Right cardiac atrium (tissue), 5 donors: Measurements from ENCODE around the gene GATA6. TPM values are rescaled to one million over a fixed set of nuclear protein-coding genes. Genes with fewer than 3 reads are reported as not detected.

Experiments
- ATAC-seq, 2 donors: fragments of 200-7000 bp; cut with Tn5 transposase; one replicate each; pipeline versions ENCODE4 v1.8.0 to v1.9.1; 2020; ENCODE audit warnings: moderate library complexity in 2 of 2, mild to moderate bottlenecking in 1 of 2
- DNase-seq, 3 donors: peaks; one replicate each; pipeline ENCODE4 v3.0.0-alpha.2; 2020
- H3K27ac ChIP-seq: one replicate; pipeline ENCODE4 v1.5.1; 2013; ENCODE audit warnings: mild to moderate bottlenecking, low read length, control low read depth, moderate library complexity
- H3K27me3 ChIP-seq: one replicate; pipeline ENCODE4 v1.6.1; 2013; ENCODE audit not compliant: control insufficient read depth, insufficient read depth
- H3K4me1 ChIP-seq: one replicate; pipeline ENCODE4 v1.6.1; 2013; ENCODE audit warnings: low read length; ENCODE audit not compliant: control insufficient read depth, insufficient read depth
- H3K4me3 ChIP-seq: one replicate; pipeline ENCODE4 v1.5.1; 2013; ENCODE audit warnings: low read length, control low read depth
- H3K9me3 ChIP-seq: one replicate; pipeline ENCODE4 v1.6.1; 2013; ENCODE audit warnings: low read length; ENCODE audit not compliant: control insufficient read depth
- WGBS: extraction: QIAGEN DNeasy Blood & Tissue Kit; methylation state at CpG from one replicate; pipeline ENCODE4 v1.1.7; 2013; 5-methylcytosine and 5-hydroxymethylcytosine counted together
- intact Hi-C, 4 donors: fragments of 100-400 bp; cut with DNase I; formaldehyde crosslinking; loops; one replicate each; pipeline versions ENCODE4 v1.11.0 to v1.14.0; 2022 to 2023
- polyA plus RNA-seq: library from polyadenylated mRNA; stranded (reverse); fragments of 200-250 nt; gene quantifications from one replicate; pipeline ENCODE4 v1.2.3, GENCODE V29; 2013
- total RNA-seq, 4 donors: library from RNA; stranded (reverse); fragmentation: NEBNext Ultra II Directional; extraction: Animal tissue kit (Norgen Biotek cat#: 25700); gene quantifications; one replicate each; pipeline ENCODE4 v1.2.1, GENCODE V29; 2021
- donor health status: healthy with polysubstance abuse.
- donor health status: DM: no; HTN: yes; CAD: no.
- donor health status: DM: no; HTN: no; CAD: no.
- donor health status: DM: no; HTN: yes; CAD: no; lungs with severe emphysema.
- donor health status: DM: yes; HTN: yes; CAD: no.

GATA6 gene
- total and polyA plus RNA-seq, 5 donors: 52.4 to 85.8 (median 73.6) TPM

GRCh38 chr18:22166069-22166950 lies 3.1 kb upstream of the GATA6 start:
- WGBS: 3% methylated on average over 46 of the region's 46 CpGs
- no peaks in the 10 kb centered on the region for H3K4me1 ChIP-seq
- DNase-seq (peak; percentile 82 to 93 (median 90)), ATAC-seq (peak; percentile 29 to 32)
- H3K9me3 ChIP-seq: no peaks in the 10 kb centered on the region
- intact Hi-C loops: loop anchor here in 3 of 4 donors (5.0 to 10.0 kb wide), 4 partner anchors 169 to 396 kb away; no protein-coding TSS in a partner anchor
- peak overlapping the region; percentile 95 for H3K27ac ChIP-seq
- no peaks in the 10 kb centered on the region for H3K27me3 ChIP-seq
- H3K4me3 ChIP-seq: peak overlapping the region; percentile 66

DNA sequence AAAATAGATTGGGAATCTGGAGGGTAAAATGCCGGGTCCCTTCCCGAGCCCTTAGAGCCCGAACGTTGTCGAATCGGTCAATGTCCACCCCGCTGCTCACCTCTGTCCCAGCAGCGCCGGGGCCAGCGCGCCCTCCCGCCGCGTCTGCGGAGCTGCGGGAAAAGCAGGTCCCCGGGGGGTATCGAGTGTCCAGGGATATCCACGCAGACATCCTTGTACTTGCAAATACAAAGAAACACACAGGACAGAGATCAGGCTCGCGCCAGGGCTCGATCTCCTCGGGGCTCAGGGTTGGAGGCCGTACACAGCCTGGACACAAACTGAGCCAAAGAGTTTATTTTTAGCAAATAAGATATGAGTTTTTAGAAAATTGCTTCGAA lies 2.3 kb upstream of the GATA6 start:
- peak; percentile 46 to 82 (median 74) for DNase-seq
- Histone ChIP-seq H3K27me3 (no peaks in the 10 kb centered on the region), H3K4me3 (peak overlapping the region; percentile 66), H3K4me1 (no peaks in the 10 kb centered on the region), H3K9me3 (no peaks in the 10 kb centered on the region), H3K27ac (peak overlapping the region; percentile 86)
- ATAC-seq: no peak
- 3% methylated on average over 25 of the region's 25 CpGs for WGBS
- intact Hi-C loops: loop anchor here in 3 of 4 donors (5.0 to 10.0 kb wide), 4 partner anchors 170 to 395 kb away; no protein-coding TSS in a partner anchor

DNA sequence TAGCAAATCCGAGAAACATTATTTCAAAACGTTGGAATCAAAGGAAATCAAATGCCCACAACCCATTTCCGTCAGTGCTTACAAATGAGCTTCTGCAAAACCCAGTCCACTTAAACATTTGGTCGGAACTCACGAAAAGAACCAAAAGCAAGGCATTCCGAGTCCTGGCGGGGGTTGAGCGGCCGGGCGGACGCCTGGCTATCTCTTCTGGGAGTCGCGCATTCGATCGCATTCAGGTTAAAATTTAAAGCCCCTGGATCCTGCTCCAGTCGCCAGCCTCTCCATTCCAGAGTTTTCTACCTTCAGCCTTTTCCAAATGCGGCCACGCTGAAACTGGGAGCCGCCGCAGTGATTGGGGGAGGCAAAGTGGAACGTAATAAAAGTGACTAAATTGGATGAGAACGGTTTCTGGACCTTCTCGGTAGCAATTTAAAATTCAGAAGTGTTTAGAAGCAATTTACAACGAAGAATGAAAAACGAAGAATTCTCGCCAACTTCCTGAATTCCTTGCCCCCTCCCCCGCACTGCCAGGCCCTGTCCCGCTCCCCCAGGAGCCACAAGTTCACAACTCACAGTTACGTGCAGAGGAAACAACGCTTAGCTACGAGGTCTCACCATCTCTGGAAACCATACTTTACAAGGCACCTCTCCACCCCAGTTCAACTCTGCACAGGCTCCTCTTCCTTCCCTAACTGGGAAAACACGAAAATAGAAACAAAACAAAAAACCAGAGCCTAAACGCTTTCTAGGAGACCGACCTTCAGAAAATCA lies 1.7 kb upstream of the GATA6 start:
- peak overlapping the region; percentile 66 for H3K4me3 ChIP-seq
- H3K27me3 ChIP-seq: no peaks in the 10 kb centered on the region
- no peaks in the 10 kb centered on the region for H3K9me3 ChIP-seq
- peak overlapping the region; percentile 86 for H3K27ac ChIP-seq
- 4% methylated on average over 34 of the region's 34 CpGs for WGBS
- intact Hi-C loops: loop anchor here in 3 of 4 donors (2.0 to 10.0 kb wide), 5 partner anchors 170 to 395 kb away; no protein-coding TSS in a partner anchor
- H3K4me1 ChIP-seq: no peaks in the 10 kb centered on the region
- no peak for ATAC-seq
- DNase-seq: peak; percentile 28 to 73 (median 72)

DNA sequence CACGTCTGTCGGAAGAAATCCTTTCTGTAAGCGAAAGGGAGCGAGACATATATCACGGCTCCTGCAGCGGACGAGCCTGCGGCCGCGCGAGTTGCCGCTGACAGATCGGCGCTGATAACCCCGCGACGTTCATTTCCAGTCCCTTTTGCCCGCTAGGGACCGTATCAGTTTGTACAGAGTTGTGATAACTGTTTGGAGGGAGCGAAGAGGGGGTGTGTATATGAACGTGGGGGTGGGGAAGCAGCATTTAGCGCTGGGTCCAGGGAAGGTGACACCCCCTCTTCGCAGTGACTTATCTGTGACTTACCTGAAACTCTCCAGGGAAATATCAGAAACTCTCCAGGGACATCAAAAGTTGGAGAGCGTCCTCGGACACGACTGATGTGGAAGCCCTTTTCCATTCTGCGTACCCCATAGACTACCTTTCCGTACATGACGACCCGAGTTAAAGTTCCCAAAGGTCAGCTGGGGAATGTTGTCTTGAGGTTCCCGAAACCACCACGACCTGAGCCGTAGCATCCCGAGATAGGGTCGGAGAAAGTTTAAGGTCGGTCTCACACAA lies 948 bp upstream of the GATA6 start:
- intact Hi-C loops: loop anchor here in 3 of 4 donors (2.0 to 10.0 kb wide), 5 partner anchors 171 to 394 kb away; no protein-coding TSS in a partner anchor
- ATAC-seq: peak; percentile 0 to 3
- Histone ChIP-seq H3K4me1 (no peaks in the 10 kb centered on the region), H3K27me3 (no peaks in the 10 kb centered on the region), H3K27ac (peak overlapping the region; percentile 86), H3K4me3 (peak overlapping the region; percentile 66), H3K9me3 (no peaks in the 10 kb centered on the region)
- 1% methylated on average over 36 of the region's 36 CpGs for WGBS
- DNase-seq: peak; percentile 42 to 74 (median 74)

- intact Hi-C loops: loop anchor here (2.0 to 10.0 kb wide), 8 partner anchors 173 to 535 kb away; no protein-coding TSS in a partner anchor
- Histone ChIP-seq H3K27me3 (no peaks in the 10 kb centered on the region), H3K9me3 (no peaks in the 10 kb centered on the region), H3K27ac (peak overlapping the region; percentile 49), H3K4me1 (no peaks in the 10 kb centered on the region), H3K4me3 (peak overlapping the region; percentile 66)
- ATAC-seq: peak; percentile 3 to 11
- DNase-seq: peak in 2 of 3 donors; percentile 55 to 80
- whole genome bisulfite sequencing: 1% methylated on average over 49 of the region's 49 CpGs
Observed at GRCh38 chr18:22169889-22170420, 566 bp downstream of the GATA6 start.

DNA sequence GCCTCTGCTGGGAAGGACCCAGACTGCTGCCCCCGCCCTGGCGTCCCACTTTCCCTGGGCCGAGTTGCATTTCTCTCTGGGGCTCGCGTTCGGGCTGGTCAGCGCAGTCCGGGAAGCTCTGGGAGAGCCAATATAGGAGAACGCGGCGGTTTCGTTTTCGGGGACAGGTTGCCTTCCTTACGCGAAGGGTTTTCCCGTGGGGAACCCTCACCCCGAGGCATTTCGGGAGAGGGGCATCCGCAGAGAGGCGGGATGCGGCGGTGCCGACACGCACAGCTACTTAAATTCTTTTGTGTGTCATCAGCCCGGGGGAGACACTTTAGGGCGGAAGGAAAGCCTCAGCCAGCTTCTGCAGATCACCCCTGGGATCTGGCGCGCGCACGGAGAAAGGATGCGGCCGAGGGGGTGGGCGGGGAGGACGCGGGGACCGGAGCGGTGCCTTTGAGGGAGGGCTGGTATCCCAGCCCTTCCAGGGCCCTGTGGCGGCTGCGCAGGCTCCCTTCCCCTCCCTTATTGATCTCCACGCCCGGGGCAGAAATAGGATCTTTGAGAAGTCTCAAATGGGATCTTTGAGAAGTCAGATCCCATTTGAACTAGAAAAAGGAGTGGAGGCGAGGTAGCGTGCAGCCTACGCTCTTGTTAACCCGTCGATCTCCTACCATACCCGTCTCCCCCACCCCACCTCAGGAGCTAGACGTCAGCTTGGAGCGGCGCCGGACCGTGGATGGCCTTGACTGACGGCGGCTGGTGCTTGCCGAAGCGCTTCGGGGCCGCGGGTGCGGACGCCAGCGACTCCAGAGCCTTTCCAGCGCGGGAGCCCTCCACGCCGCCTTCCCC lies 1.2 kb downstream of the GATA6 start:
- Histone ChIP-seq H3K4me1 (no peaks in the 10 kb centered on the region), H3K4me3 (peak overlapping the region; percentile 66), H3K27ac (peak overlapping the region; percentile 49), H3K9me3 (no peaks in the 10 kb centered on the region), H3K27me3 (no peaks in the 10 kb centered on the region)
- intact Hi-C loops: loop anchor here (5.0 to 10.0 kb wide), 4 partner anchors 177 to 534 kb away; no protein-coding TSS in a partner anchor
- WGBS: under 1% methylated on average over 66 of the region's 66 CpGs
- ATAC-seq: peak in 1 of 2 donors; percentile 3
- DNase-seq: peak; percentile 56 to 88 (median 83)

DNA sequence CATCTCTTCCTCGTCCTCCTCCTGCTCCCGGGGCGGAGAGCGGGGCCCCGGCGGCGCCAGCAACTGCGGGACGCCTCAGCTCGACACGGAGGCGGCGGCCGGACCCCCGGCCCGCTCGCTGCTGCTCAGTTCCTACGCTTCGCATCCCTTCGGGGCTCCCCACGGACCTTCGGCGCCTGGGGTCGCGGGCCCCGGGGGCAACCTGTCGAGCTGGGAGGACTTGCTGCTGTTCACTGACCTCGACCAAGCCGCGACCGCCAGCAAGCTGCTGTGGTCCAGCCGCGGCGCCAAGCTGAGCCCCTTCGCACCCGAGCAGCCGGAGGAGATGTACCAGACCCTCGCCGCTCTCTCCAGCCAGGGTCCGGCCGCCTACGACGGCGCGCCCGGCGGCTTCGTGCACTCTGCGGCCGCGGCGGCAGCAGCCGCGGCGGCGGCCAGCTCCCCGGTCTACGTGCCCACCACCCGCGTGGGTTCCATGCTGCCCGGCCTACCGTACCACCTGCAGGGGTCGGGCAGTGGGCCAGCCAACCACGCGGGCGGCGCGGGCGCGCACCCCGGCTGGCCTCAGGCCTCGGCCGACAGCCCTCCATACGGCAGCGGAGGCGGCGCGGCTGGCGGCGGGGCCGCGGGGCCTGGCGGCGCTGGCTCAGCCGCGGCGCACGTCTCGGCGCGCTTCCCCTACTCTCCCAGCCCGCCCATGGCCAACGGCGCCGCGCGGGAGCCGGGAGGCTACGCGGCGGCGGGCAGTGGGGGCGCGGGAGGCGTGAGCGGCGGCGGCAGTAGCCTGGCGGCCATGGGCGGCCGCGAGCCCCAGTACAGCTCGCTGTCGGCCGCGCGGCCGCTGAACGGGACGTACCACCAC lies 2.1 kb downstream of the GATA6 start:
- no peaks in the 10 kb centered on the region for H3K4me1 ChIP-seq
- peak overlapping the region; percentile 49 for H3K27ac ChIP-seq
- ATAC-seq: no peak
- intact Hi-C loops: loop anchor here (5.0 to 10.0 kb wide), 4 partner anchors 176 to 533 kb away; no protein-coding TSS in a partner anchor
- peak overlapping the region; percentile 66 for H3K4me3 ChIP-seq
- no peaks in the 10 kb centered on the region for H3K27me3 ChIP-seq
- H3K9me3 ChIP-seq: no peaks in the 10 kb centered on the region
- peak in 2 of 3 donors; percentile 60 to 71 for DNase-seq
- 3% methylated on average over 120 of the region's 120 CpGs for WGBS

- intact Hi-C loops: loop anchor here (5.0 to 10.0 kb wide), 4 partner anchors 175 to 533 kb away; no protein-coding TSS in a partner anchor
- ATAC-seq: no peak
Observed at GRCh38 chr18:22172120-22172582, 2.8 kb downstream of the GATA6 start.

GRCh38 chr18:22172594-22173049 lies 3.2 kb downstream of the GATA6 start:
- Histone ChIP-seq H3K4me3 (peak overlapping the region; percentile 66), H3K27ac (peak overlapping the region; percentile 49), H3K27me3 (no peaks in the 10 kb centered on the region), H3K9me3 (no peaks in the 10 kb centered on the region), H3K4me1 (no peaks in the 10 kb centered on the region)
- WGBS: 31% methylated on average over 7 of the region's 7 CpGs
- DNase-seq (peak; percentile 33 to 65 (median 58)), ATAC-seq (no peak)
- intact Hi-C loops: loop anchor here (5.0 to 10.0 kb wide), 4 partner anchors 175 to 532 kb away; no protein-coding TSS in a partner anchor

More at GRCh38 chr18:22172120-22172582, 2.8 kb downstream of the GATA6 start:
- 27% methylated on average over 34 of the region's 34 CpGs for WGBS
- Histone ChIP-seq H3K9me3 (no peaks in the 10 kb centered on the region), H3K27ac (peak overlapping the region; percentile 49), H3K27me3 (no peaks in the 10 kb centered on the region), H3K4me1 (no peaks in the 10 kb centered on the region), H3K4me3 (peak overlapping the region; percentile 66)
- DNase-seq: peak; percentile 35 to 72 (median 67)
